GM12878 (cell line): ENCODE data around the gene PLGRKT. TPM values are rescaled to one million over a fixed set of nuclear protein-coding genes. Genes with fewer than 3 reads are reported as not detected.

ENCODE experiments used
- BMI1 ChIP-seq: fragments of 450-650 bp; IDR thresholded peaks from 2 replicates; pipeline ENCODE4 v1.6.1; 2016; ENCODE audit warnings: mild to moderate bottlenecking, moderate library complexity, borderline replicate concordance
- CBX3 ChIP-seq: fragments of 200-600 bp; sonication (generic); IDR thresholded peaks from 2 replicates; pipeline ENCODE4 v1.6.1; 2016; ENCODE audit warnings: low read depth, borderline replicate concordance
- CHD2 ChIP-seq: IDR thresholded peaks from 2 replicates; pipeline ENCODE4 v1.6.1; 2011; ENCODE audit warnings: low read depth, low read length, improper control_type of control experiment, borderline replicate concordance
- CREB1 ChIP-seq: IDR thresholded peaks from 2 replicates; pipeline ENCODE4 v1.6.1; 2012; ENCODE audit warnings: low read depth, mild to moderate bottlenecking, inconsistent platforms
- HCFC1 ChIP-seq: fragments of 150-350 bp; IDR thresholded peaks from 2 replicates; pipeline ENCODE4 v1.6.1; 2014; ENCODE audit warnings: low read length
- IKZF2 ChIP-seq, 2 experiments: fragments of 450-650 bp; IDR thresholded peaks; 2 replicates each; pipeline ENCODE4 v1.6.1; 2017; ENCODE audit warnings: mild to moderate bottlenecking in 2 of 2, moderate library complexity in 2 of 2
- JUNB ChIP-seq: IDR thresholded peaks from 2 replicates; pipeline ENCODE4 v1.6.1; 2016; ENCODE audit warnings: antibody characterized with exemption, mild to moderate bottlenecking
- MYB ChIP-seq: fragments of 150-350 bp; IDR thresholded peaks from 2 replicates; pipeline ENCODE4 v1.6.1; 2014; ENCODE audit warnings: mild to moderate bottlenecking, low read depth, low read length, borderline replicate concordance
- PAX5 ChIP-seq: IDR thresholded peaks from 2 replicates; pipeline ENCODE4 v1.6.1; 2011; ENCODE audit warnings: low read depth, low read length, borderline replicate concordance
- PAX8 ChIP-seq: fragments of 450-650 bp; IDR thresholded peaks from 2 replicates; pipeline ENCODE4 v1.6.1; 2017; ENCODE audit warnings: mild to moderate bottlenecking, moderate library complexity
- RCOR1 ChIP-seq: conservative IDR thresholded peaks from 2 replicates; pipeline ENCODE4 v1.6.1; 2012; ENCODE audit warnings: low read depth, low read length, improper control_type of control experiment
- SMAD5 ChIP-seq: IDR thresholded peaks from 2 replicates; pipeline ENCODE4 v1.6.1; 2016; ENCODE audit warnings: antibody characterized with exemption, low read depth
- SREBF1 ChIP-seq: IDR thresholded peaks from 2 replicates; pipeline ENCODE4 v1.6.1; 2012; ENCODE audit warnings: mild to moderate bottlenecking, low read length
- TAF1 ChIP-seq: IDR thresholded peaks from 2 replicates; pipeline ENCODE4 v1.6.1; 2011; ENCODE audit warnings: mild to moderate bottlenecking, low read depth, low read length, borderline replicate concordance
- TCF12 ChIP-seq: IDR thresholded peaks from 2 replicates; pipeline ENCODE4 v1.6.1; 2011; ENCODE audit warnings: low read depth, mild to moderate bottlenecking, low read length
- TCF3 ChIP-seq: IDR thresholded peaks from 2 replicates; pipeline ENCODE4 v1.6.1; 2012; ENCODE audit warnings: low read depth, mild to moderate bottlenecking, low read length, borderline replicate concordance; ENCODE audit not compliant: insufficient read depth
- USF1 ChIP-seq: IDR thresholded peaks from 2 replicates; pipeline ENCODE4 v1.6.1; 2011; ENCODE audit warnings: borderline replicate concordance, low read depth, mild to moderate bottlenecking, moderate library complexity, mixed read lengths, low read length; ENCODE audit not compliant: insufficient read depth; ENCODE audit errors: extremely low read length
- YBX1 ChIP-seq: fragments of 450-650 bp; IDR thresholded peaks from 2 replicates; pipeline ENCODE4 v1.6.1; 2016; ENCODE audit warnings: antibody characterized with exemption
- ZNF24 ChIP-seq: fragments of 450-650 bp; IDR thresholded peaks from 2 replicates; pipeline ENCODE4 v1.6.1; 2017; ENCODE audit warnings: antibody characterized with exemption, mild to moderate bottlenecking
- polyA plus RNA-seq, 11 experiments: library from polyadenylated mRNA; depleted of rRNA in 4 of 11; unstranded in 6 of 11; stranded (reverse) in 5 of 11; fragments of >200 nt; fragmentation: Nextera tagmentation in 4 of 11; fragmentation: Illumina TruSeq in 1 of 11; extraction: Ambion mirVana in 4 of 11; extraction: Trizol in 1 of 11; gene quantifications; 1 replicate in 1 of 11; 2 replicates in 10 of 11; pipeline versions ENCODE4 v1.2.1 to v1.2.3, GENCODE V29; 2011 to 2016; ENCODE audit warnings: inconsistent platforms in 2 of 11, missing spikeins in 2 of 11, low read depth in 1 of 11
- total RNA-seq, 4 experiments: library from RNA; depleted of rRNA in 3 of 4; stranded (reverse); fragments of >200 nt in 3 of 4; fragmentation: Illumina TruSeq in 1 of 4; extraction: Trizol in 1 of 4; gene quantifications; 2 replicates each; pipeline versions ENCODE4 v1.2.1 to v1.2.3, GENCODE V29; 2013 to 2021
- TF ChIP-seq, protein P1 (sequence below): fragments of 150-350 bp; IDR thresholded peaks from 2 replicates; pipeline ENCODE4 v1.6.1; 2014; ENCODE audit warnings: mild to moderate bottlenecking, low read depth, low read length
- TF ChIP-seq, protein P2 (sequence below): fragments of 450-650 bp; IDR thresholded peaks from 2 replicates; pipeline ENCODE4 v1.6.1; 2017; ENCODE audit warnings: mild to moderate bottlenecking
- TF ChIP-seq, protein P3 (sequence below): fragments of 450-650 bp; IDR thresholded peaks from 2 replicates; pipeline ENCODE4 v1.6.1; 2017; ENCODE audit warnings: mild to moderate bottlenecking, moderate library complexity

The PLGRKT gene
- total and polyA plus RNA-seq, 10 of the 15 experiments (the other 5 are each of a cell fraction or from before 2014, with no cell fraction given): 25.2 to 72.3 (median 38.4) TPM

DNA sequence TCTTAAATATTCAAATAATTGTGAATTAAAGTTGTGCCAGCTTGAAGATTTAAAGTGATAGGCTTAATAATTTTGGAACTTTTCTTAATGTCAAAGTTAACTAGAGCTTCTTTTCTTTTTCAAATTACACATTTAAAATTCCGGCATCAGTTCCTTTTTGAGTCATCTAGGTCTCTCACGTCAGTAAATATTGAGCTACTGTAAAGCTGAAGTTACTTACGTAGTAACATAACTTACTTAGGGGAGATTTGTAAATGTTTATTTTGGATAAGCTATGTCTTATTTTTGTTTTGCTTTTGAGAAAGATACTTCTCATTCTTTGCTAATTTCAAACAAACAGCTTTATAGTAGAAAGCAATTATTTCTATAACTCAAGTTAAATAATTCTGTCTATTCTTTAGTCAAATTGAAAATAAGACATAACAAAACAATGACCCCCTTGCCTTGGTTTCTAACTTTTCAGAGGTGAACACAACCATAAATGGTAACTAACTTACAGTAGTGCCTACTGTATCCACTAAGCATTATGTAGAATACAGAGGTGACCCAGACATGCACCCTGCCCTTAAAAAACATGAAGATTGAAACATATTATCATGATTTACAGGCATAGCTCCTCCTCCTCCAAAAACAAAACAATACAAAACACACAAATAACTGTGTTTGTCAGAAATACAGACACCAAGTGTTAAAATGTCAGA lies 42.4 kb upstream of the PLGRKT start (continued):
- TF ChIP-seq PAX8 (no peak), ZNF24 (no peak), MYB (no peak), IKZF2 (IDR thresholded peaks at IDR 0.05) (no peak), YBX1 (no peak), TCF12 (no peak), SMAD5 (no peak), TCF3 (no peak), SREBF1 (no peak), PAX5 (no peak), BMI1 (no peak), RCOR1 (no peak), CREB1 (peak; percentile 79; the same call in 1 of the 2 replicates), JUNB (peak; percentile 95), CHD2 (no peak), CBX3 (no peak), USF1 (no peak), HCFC1 (no peak), TAF1 (no peak)
- TF ChIP-seq, protein P1, sequence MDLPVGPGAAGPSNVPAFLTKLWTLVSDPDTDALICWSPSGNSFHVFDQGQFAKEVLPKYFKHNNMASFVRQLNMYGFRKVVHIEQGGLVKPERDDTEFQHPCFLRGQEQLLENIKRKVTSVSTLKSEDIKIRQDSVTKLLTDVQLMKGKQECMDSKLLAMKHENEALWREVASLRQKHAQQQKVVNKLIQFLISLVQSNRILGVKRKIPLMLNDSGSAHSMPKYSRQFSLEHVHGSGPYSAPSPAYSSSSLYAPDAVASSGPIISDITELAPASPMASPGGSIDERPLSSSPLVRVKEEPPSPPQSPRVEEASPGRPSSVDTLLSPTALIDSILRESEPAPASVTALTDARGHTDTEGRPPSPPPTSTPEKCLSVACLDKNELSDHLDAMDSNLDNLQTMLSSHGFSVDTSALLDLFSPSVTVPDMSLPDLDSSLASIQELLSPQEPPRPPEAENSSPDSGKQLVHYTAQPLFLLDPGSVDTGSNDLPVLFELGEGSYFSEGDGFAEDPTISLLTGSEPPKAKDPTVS: no peak
- TF ChIP-seq, protein P2, sequence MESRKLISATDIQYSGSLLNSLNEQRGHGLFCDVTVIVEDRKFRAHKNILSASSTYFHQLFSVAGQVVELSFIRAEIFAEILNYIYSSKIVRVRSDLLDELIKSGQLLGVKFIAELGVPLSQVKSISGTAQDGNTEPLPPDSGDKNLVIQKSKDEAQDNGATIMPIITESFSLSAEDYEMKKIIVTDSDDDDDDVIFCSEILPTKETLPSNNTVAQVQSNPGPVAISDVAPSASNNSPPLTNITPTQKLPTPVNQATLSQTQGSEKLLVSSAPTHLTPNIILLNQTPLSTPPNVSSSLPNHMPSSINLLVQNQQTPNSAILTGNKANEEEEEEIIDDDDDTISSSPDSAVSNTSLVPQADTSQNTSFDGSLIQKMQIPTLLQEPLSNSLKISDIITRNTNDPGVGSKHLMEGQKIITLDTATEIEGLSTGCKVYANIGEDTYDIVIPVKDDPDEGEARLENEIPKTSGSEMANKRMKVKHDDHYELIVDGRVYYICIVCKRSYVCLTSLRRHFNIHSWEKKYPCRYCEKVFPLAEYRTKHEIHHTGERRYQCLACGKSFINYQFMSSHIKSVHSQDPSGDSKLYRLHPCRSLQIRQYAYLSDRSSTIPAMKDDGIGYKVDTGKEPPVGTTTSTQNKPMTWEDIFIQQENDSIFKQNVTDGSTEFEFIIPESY: no peak
- TF ChIP-seq, protein P3, sequence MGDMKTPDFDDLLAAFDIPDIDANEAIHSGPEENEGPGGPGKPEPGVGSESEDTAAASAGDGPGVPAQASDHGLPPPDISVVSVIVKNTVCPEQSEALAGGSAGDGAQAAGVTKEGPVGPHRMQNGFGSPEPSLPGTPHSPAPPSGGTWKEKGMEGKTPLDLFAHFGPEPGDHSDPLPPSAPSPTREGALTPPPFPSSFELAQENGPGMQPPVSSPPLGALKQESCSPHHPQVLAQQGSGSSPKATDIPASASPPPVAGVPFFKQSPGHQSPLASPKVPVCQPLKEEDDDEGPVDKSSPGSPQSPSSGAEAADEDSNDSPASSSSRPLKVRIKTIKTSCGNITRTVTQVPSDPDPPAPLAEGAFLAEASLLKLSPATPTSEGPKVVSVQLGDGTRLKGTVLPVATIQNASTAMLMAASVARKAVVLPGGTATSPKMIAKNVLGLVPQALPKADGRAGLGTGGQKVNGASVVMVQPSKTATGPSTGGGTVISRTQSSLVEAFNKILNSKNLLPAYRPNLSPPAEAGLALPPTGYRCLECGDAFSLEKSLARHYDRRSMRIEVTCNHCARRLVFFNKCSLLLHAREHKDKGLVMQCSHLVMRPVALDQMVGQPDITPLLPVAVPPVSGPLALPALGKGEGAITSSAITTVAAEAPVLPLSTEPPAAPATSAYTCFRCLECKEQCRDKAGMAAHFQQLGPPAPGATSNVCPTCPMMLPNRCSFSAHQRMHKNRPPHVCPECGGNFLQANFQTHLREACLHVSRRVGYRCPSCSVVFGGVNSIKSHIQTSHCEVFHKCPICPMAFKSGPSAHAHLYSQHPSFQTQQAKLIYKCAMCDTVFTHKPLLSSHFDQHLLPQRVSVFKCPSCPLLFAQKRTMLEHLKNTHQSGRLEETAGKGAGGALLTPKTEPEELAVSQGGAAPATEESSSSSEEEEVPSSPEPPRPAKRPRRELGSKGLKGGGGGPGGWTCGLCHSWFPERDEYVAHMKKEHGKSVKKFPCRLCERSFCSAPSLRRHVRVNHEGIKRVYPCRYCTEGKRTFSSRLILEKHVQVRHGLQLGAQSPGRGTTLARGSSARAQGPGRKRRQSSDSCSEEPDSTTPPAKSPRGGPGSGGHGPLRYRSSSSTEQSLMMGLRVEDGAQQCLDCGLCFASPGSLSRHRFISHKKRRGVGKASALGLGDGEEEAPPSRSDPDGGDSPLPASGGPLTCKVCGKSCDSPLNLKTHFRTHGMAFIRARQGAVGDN: peak; percentile 15; the same call in 1 of the 2 replicates
